22Rv1 (cell line): ENCODE measurements around the gene CLCN3.

ENCODE experiments used
- ZFX ChIP-seq: fragments of 450-650 bp; IDR thresholded peaks from 2 replicates; pipeline ENCODE4 v1.6.1; 2017; ENCODE audit warnings: antibody characterized with exemption, borderline replicate concordance
- TF ChIP-seq, protein P1 (sequence below): fragments of 450-650 bp; IDR thresholded peaks from 2 replicates; pipeline ENCODE4 v1.5.1; 2017; ENCODE audit warnings: mild to moderate bottlenecking

DNA sequence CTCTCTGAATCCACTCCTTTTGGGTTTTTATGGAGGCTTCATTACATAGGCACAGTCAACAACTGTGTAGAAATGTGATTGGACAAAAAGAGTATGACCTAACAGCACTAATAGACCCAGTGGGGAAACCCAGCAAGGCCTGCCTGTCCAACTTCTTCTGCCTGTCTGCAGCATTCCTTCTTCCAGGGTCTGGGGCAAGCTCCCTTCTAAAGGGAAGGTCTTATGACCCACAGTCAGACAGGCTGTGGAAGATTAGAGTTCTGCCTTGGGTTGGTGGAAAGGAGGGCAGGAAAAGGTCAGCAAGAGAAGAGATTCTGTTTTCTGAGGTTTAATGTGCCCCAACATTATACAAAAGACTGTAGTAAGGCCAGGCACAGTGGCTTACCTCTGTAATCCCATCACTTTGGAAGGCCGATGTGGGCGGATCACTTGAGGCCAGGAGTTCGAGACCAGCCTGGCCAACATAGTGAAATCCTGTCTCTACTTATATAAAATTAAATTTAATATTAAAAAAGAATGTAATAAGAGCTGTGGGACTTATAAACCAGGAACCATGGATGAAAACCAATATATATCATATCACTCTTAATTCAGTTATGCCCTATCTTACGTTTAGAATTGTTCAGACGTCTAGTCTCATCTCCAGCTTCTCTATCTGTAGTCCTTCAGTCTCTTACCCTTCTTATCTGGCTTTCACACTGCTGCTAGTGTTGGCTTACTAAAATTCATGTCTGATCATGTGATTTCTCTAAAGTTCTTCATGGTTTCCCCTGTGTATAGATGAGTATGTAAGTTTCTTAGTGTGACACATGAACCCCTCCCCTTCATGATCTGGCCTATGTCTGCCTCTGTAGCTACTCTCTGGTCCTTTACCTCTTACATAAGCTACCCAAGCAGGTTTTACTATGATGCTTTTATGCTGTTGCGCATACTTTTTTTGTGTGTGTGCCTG, 6.2 kb downstream of the CLCN3 start:
- TF ChIP-seq, protein P1, sequence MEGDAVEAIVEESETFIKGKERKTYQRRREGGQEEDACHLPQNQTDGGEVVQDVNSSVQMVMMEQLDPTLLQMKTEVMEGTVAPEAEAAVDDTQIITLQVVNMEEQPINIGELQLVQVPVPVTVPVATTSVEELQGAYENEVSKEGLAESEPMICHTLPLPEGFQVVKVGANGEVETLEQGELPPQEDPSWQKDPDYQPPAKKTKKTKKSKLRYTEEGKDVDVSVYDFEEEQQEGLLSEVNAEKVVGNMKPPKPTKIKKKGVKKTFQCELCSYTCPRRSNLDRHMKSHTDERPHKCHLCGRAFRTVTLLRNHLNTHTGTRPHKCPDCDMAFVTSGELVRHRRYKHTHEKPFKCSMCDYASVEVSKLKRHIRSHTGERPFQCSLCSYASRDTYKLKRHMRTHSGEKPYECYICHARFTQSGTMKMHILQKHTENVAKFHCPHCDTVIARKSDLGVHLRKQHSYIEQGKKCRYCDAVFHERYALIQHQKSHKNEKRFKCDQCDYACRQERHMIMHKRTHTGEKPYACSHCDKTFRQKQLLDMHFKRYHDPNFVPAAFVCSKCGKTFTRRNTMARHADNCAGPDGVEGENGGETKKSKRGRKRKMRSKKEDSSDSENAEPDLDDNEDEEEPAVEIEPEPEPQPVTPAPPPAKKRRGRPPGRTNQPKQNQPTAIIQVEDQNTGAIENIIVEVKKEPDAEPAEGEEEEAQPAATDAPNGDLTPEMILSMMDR = no peak
- no peak for TF ChIP-seq ZFX
